GM19395 (cell line): ENCODE data around the gene RAD9A.

ENCODE experiments used
- ATAC-seq: cut with Tn5 transposase; IDR thresholded peaks from one replicate; pipeline ENCODE4 v1.9.1; 2021; ENCODE audit warnings: mild to moderate bottlenecking, moderate library complexity; ENCODE audit not compliant: unreplicated experiment

Gene RAD9A

GRCh38 chr11:67373648-67374570 is 17.9 kb upstream of the RAD9A start:
- no peak for ATAC-seq

GRCh38 chr11:67374571-67375281 is 17.1 kb upstream of the RAD9A start:
- ATAC-seq = no peak

- no peak for ATAC-seq
Observed at GRCh38 chr11:67375320-67376055, 16.3 kb upstream of the RAD9A start.

GRCh38 chr11:67376063-67376820 is 15.5 kb upstream of the RAD9A start:
- no peak for ATAC-seq

- no peak for ATAC-seq
Observed at GRCh38 chr11:67376873-67377808, 14.6 kb upstream of the RAD9A start.

- ATAC-seq = no peak
Observed at GRCh38 chr11:67378544-67378943, 13.2 kb upstream of the RAD9A start.

- no peak for ATAC-seq
Observed at GRCh38 chr11:67379061-67380058, 12.4 kb upstream of the RAD9A start.

GRCh38 chr11:67381244-67381972 is 10.4 kb upstream of the RAD9A start:
- ATAC-seq = no peak

- peak; percentile 59 for ATAC-seq
Observed at GRCh38 chr11:67382276-67383136, 9.3 kb upstream of the RAD9A start.

- no peak for ATAC-seq
Observed at GRCh38 chr11:67384851-67385366, 6.9 kb upstream of the RAD9A start.

- no peak for ATAC-seq
Observed at GRCh38 chr11:67387069-67387468, 4.7 kb upstream of the RAD9A start.

GRCh38 chr11:67387518-67387917 is 4.3 kb upstream of the RAD9A start:
- ATAC-seq = no peak

- ATAC-seq = no peak
Observed at GRCh38 chr11:67389477-67389876, 2.3 kb upstream of the RAD9A start.

- no peak for ATAC-seq
Observed at GRCh38 chr11:67390947-67391303, 861 bp upstream of the RAD9A start.

- peak; percentile 5 for ATAC-seq
Observed at GRCh38 chr11:67392183-67392715, 463 bp downstream of the RAD9A start.

GRCh38 chr11:67393437-67393836 is 1.7 kb downstream of the RAD9A start:
- ATAC-seq = no peak
